ENCODE data around the gene NSD1. TPM values are rescaled to one million over a fixed set of nuclear protein-coding genes. Genes with fewer than 3 reads are reported as not detected.

Gene NSD1
- total and polyA plus RNA-seq, 2 of the 8 experiments (the other 6 are each of a cell fraction or from before 2014, with no cell fraction given) = 22.8 to 168 TPM

DNA sequence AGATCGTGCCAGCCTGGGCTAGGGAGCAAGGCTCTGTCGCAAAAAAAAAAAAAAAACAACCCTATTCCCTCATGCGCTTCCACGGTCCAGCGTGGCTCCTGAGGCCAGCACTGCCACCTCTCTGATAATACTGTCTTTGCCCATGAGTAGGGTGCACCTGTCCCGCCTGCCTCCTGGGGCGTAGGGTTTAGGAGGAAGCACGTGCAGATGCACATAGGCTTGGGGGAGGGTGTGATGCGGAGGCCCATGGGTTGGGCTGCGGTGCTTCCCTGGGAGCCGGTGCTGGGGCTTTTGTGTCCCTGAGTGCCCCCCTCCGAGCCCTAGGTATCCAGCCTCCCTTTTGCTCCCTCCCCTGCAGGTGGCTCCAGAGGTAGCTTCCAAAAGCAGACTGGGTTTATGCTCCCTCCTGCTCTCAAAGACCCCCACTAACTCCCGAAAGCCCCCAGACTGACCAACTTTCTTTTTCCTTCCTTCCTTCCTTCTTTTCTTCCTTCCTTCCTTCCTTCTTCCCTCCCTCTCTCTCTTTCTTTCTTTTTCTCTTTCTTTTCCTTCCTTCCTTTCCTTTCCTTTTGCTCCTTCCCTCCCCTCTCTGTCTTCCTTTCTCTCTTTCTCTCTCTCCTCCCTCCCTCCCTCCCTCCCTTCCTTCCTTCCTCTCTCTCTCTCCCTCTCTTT is 34.0 kb upstream of the NSD1 start:
- H2AK5ac ChIP-seq (ENCODE audit: low read depth, low read length) = no peak overlapping the region
- H2BK15ac ChIP-seq (ENCODE audit: low read length) = no peak overlapping the region
- no peak overlapping the region for H2BK120ac ChIP-seq (replicated peaks; ENCODE audit: low read depth, low read length)
- no peak overlapping the region for H2BK12ac ChIP-seq (ENCODE audit: low read depth, low read length)
- H3K79me1 ChIP-seq (ENCODE audit: low read depth, low read length) = no peaks in the 10 kb centered on the region
- H3K23ac ChIP-seq (ENCODE audit: insufficient read length) = no peak overlapping the region
- WGBS, 2 experiments (ENCODE audit: extremely low coverage in 1 of 2, insufficient coverage in 1 of 2, insufficient read length in 1 of 2, insufficient replicate concordance in 2 of 2, low coverage in 1 of 2, low lambda C conversion rate in 2 of 2, missing lambda C conversion rate in 1 of 2) = 54% methylated on average over 12 of the region's 13 CpGs; no CpG with 5 or more reads in 1 of the 2 experiments
- H3K4me1 ChIP-seq (replicated peaks in 1 of 4; ENCODE audit: control insufficient read depth in 3 of 4, insufficient read depth in 4 of 4, low read length in 3 of 4) = peaks cover 0 to 13% (median 9%) of the 10 kb centered on the region in 4 experiments; a peak in 5 of 7 replicates
- peaks cover 7 to 12% (median 8%) of the 10 kb centered on the region in 4 experiments; a peak in 7 of 8 replicates for H3K36me3 ChIP-seq (ENCODE audit: control insufficient read depth in 2 of 4, insufficient read depth in 4 of 4, low read length in 3 of 4)
- ChIA-PET POLR2A (ENCODE audit: partially characterized antibody) (interaction anchor here (0.8 to 4.1 kb wide), 4 partner anchors 12 to 33 kb away, joined by 3 to 23 read pairs (median 14); partner anchors contain the start of genes FGFR4 and NSD1), CTCF (ENCODE audit: partially characterized antibody) (interaction anchor here (0.6 to 9.4 kb wide), 5 partner anchors 12 to 37 kb away, joined by 4 to 100 read pairs (median 16); partner anchors contain the start of gene FGFR4)
- FAIRE-seq (no peak), DNase-seq (ENCODE audit: low read depth in 1 of 2, low spot score in 2 of 2) (peak in 1 of 2 experiments; percentile 69)
- no peak overlapping the region for H3K4me3 ChIP-seq (ENCODE audit: extremely low read depth in 1 of 4, insufficient read depth in 2 of 4, low read depth in 3 of 4, low read length in 4 of 4)
- no peak overlapping the region for H4K5ac ChIP-seq (ENCODE audit: insufficient read length, low read depth, low read length)
- H4K8ac ChIP-seq (ENCODE audit: extremely low read depth, insufficient read depth, low read length) = no peak overlapping the region
- no peaks in the 10 kb centered on the region for H3K79me2 ChIP-seq (ENCODE audit: control insufficient read depth in 1 of 2, insufficient read depth in 2 of 2, low read length in 2 of 2)
- H3K56ac ChIP-seq (replicated peaks; ENCODE audit: insufficient read length, low read depth, low read length) = no peak overlapping the region
- peak overlapping the region; percentile 48 for H3K18ac ChIP-seq (ENCODE audit: extremely low read depth, low read length)
- peaks cover 2 to 3% of the 10 kb centered on the region in 2 experiments for H4K20me1 ChIP-seq (replicated peaks in 1 of 2; ENCODE audit: control insufficient read depth in 1 of 2, insufficient read depth in 2 of 2, low read length in 2 of 2)
- H3K4ac ChIP-seq (replicated peaks; ENCODE audit: insufficient read length, low read depth, low read length) = no peak overlapping the region
- no peak overlapping the region for H4K91ac ChIP-seq (replicated peaks; ENCODE audit: insufficient read length, low read length)
- H3K27me3 ChIP-seq (replicated peaks in 1 of 4; ENCODE audit: control insufficient read depth in 3 of 4, extremely low read depth in 1 of 4, insufficient read depth in 3 of 4, low read length in 3 of 4) = no peaks in the 10 kb centered on the region
- no peak overlapping the region for H3K9ac ChIP-seq (replicated peaks in 1 of 4; ENCODE audit: extremely low read depth in 1 of 4, low read depth in 3 of 4, low read length in 3 of 4)
- peak overlapping the region; percentile 9 to 53; a peak in 2 of 4 replicates for H3K4me2 ChIP-seq (ENCODE audit: insufficient read depth in 1 of 2, low read depth in 2 of 2, low read length in 2 of 2)
- no peak overlapping the region for H3K27ac ChIP-seq (ENCODE audit: low read depth, low read length)
- no peak overlapping the region for H2BK5ac ChIP-seq (ENCODE audit: low read depth, low read length)
- H3K23me2 ChIP-seq (ENCODE audit: low read depth, low read length) = 0 out of 2 replicates have a peak, but pooled peaks cover 1% of the 10 kb centered on the region
- H2BK20ac ChIP-seq (ENCODE audit: low read length) = no peak overlapping the region
- no peaks in the 10 kb centered on the region for H3K9me3 ChIP-seq (ENCODE audit: insufficient read depth in 2 of 2, low read depth in 1 of 2, low read length in 1 of 2)
- H3K14ac ChIP-seq (ENCODE audit: insufficient read length) = no peak overlapping the region
- no peak overlapping the region for H2AFZ ChIP-seq (ENCODE audit: low read length)
- no peak for TF ChIP-seq CBX8 (IDR thresholded peaks at IDR 0.05; ENCODE audit: borderline replicate concordance, low read depth, low read length)
- peak in 1 of 2 experiments; percentile 0; a peak in 1 of 4 replicates for TF ChIP-seq RAD21 (IDR thresholded peaks at IDR 0.05 in 1 of 2, conservative IDR thresholded peaks at IDR 0.05 in 1 of 2; ENCODE audit: low read depth in 2 of 2, low read length in 2 of 2)
- 0 out of 4 replicates have a peak, but pooled peaks of 1 of the 2 experiments have one; percentile 32 for TF ChIP-seq SIN3A (conservative IDR thresholded peaks at IDR 0.05 in 1 of 2, IDR thresholded peaks at IDR 0.05 in 1 of 2; ENCODE audit: low read depth in 1 of 2, low read length in 2 of 2)
- TF ChIP-seq USF2 (IDR thresholded peaks at IDR 0.05; ENCODE audit: low read length) = 0 out of 2 replicates have a peak, but pooled peaks have one; percentile 16
- no peak for TF ChIP-seq KDM5A (IDR thresholded peaks at IDR 0.05; ENCODE audit: low read length)
- no peak for TF ChIP-seq EGR1 (IDR thresholded peaks at IDR 0.05; ENCODE audit: borderline replicate concordance, low read depth, low read length)
- TF ChIP-seq, protein P1, sequence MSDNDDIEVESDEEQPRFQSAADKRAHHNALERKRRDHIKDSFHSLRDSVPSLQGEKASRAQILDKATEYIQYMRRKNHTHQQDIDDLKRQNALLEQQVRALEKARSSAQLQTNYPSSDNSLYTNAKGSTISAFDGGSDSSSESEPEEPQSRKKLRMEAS (IDR thresholded peaks at IDR 0.05) = peak; percentile 95
- TF ChIP-seq, protein P2, sequence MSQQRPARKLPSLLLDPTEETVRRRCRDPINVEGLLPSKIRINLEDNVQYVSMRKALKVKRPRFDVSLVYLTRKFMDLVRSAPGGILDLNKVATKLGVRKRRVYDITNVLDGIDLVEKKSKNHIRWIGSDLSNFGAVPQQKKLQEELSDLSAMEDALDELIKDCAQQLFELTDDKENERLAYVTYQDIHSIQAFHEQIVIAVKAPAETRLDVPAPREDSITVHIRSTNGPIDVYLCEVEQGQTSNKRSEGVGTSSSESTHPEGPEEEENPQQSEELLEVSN (IDR thresholded peaks at IDR 0.05) = peak; percentile 51; the same call in 1 of the 2 replicates
